ENCODE results near the gene AVEN. TPM values are rescaled to one million over a fixed set of nuclear protein-coding genes. Genes with fewer than 3 reads are reported as not detected.

AVEN gene
- total and polyA plus RNA-seq, 2 of the 8 experiments (the other 6 are each of a cell fraction or from before 2014, with no cell fraction given), result 5.5 to 17.0 TPM

- TF ChIP-seq CHD7 (IDR thresholded peaks at IDR 0.05; ENCODE audit: insufficient replicate concordance, low read length) (no peak), SIRT6 (IDR thresholded peaks at IDR 0.05; ENCODE audit: low read length) (no peak), EZH2 (IDR thresholded peaks at IDR 0.05; ENCODE audit: low read depth, low read length, severe bottlenecking) (no peak), FOSL1 (IDR thresholded peaks at IDR 0.05; ENCODE audit: insufficient read depth, low read depth, low read length) (no peak), CTBP2 (IDR thresholded peaks at IDR 0.05; ENCODE audit: borderline replicate concordance, insufficient read depth, insufficient read length, low read length) (no peak), KDM5A (IDR thresholded peaks at IDR 0.05; ENCODE audit: low read length) (no peak)
Observed at GRCh38 chr15:33864360-33865075, 174.5 kb downstream of the AVEN start (continued).

Data from H1 (cell line).